Measurements from ENCODE around the gene HYI. TPM values are rescaled to one million over a fixed set of nuclear protein-coding genes. Genes with fewer than 3 reads are reported as not detected.
A peak's percentile ranks its signal among the peaks of the same experiment; 100 is the strongest.
"Not testable (repeated sequence)": the region's sequence is repeated elsewhere in the genome, so short reads cannot be mapped to it uniquely, and the experiment has no call there.

Gene HYI, protein sequence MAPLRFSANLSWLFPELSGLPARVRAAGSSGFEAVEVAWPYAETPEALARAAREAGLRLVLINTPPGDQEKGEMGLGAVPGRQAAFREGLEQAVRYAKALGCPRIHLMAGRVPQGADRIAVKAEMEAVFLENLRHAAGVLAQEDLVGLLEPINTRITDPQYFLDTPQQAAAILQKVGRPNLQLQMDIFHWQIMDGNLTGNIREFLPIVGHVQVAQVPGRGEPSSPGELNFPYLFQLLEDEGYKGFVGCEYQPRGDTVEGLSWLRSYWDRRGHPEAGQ
- total RNA-seq (10 to 100 TPM; 26.9 to 33.1 (median 31.6) TPM), polyA plus RNA-seq (31.1 TPM)
- long read RNA-seq, donor 1, transcript HYI-204 (8 exons, 1,066 nt): major isoform, 9 of 21 reads
- long read RNA-seq, donor 1, partial matches to known transcripts: 3 of 21 reads
- long read RNA-seq, donor 1, other reads (novel, unspliced or antisense): 3 of 21 reads
- long read RNA-seq, donor 2, transcript HYI-204 (8 exons, 1,066 nt): minor isoform, 5 of 18 reads
- long read RNA-seq, donor 2, transcript HYI-201 (8 exons, 1,265 nt): major isoform, 8 of 18 reads
- long read RNA-seq, donor 2, partial matches to known transcripts: 2 of 18 reads
- long read RNA-seq, donor 2, other reads (novel, unspliced or antisense): 1 of 18 reads
- long read RNA-seq, donor 3, transcript HYI-201 (8 exons, 1,265 nt): major isoform, 6 of 33 reads
- long read RNA-seq, donor 3, transcript HYI-204 (8 exons, 1,066 nt): minor isoform, 5 of 33 reads
- long read RNA-seq, donor 3, partial matches to known transcripts: 4 of 33 reads
- long read RNA-seq, donor 3, other reads (novel, unspliced or antisense): 15 of 33 reads
- long read RNA-seq, donor 4, partial matches to known transcripts: 5 of 22 reads
- long read RNA-seq, donor 4, other reads (novel, unspliced or antisense): 8 of 22 reads

DNA sequence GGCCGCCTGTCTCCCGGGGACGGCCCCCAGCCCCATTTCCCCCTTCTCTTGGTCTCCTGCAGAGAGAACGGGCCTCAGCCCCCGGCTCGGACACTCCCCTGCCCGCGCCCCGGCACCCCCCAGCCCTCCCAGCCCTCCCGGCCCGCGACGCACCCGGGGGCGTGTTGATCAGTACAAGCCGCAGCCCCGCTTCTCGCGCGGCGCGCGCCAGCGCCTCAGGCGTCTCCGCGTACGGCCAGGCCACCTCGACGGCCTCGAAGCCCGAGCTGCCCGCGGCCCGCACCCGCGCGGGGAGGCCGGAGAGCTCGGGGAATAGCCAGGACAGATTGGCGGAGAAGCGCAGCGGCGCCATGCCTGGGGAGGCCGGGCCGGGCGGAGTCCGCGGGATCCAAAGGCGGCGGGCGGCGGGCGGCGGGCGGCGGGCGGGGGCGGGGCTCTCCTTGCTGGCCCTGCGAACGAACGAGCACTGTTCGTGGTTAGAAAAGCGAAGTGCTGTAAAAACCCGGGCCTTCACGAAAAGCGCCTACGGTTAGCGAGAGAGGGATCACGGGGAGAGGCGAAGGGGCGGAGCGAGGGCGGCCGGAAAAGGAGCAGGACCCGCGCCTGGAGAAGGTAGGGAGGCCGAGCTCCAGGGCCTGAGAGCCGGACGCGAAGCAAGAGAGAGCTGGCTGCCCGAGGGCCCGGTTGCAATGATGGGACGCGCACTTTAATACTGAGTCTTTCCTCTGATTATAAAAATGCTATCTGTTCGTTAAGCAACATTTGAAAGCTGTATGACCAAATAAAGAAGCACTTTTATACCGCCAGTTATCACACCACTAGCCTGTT lies at the start of gene HYI:
HYI (minus strand) TSS at position 490 of the 828 bp plus-strand sequence; CDS start at position 352, 138 bp downstream.
- peaks cover 4% of the 10 kb centered on the region for H3K4me1 ChIP-seq (ENCODE audit: control insufficient read depth, insufficient read depth, low read length)
- H3K9me3 ChIP-seq (ENCODE audit: control insufficient read depth, low read length): no peaks in the 10 kb centered on the region
- under 1% methylated on average over 87 of the region's 87 CpGs for WGBS
- peak within 1 kb of the TSS; percentile 82 for H3K4me3 ChIP-seq (ENCODE audit: low read length)
- ATAC-seq: peak; percentile 74 to 81
- peak; percentile 86 to 95 (median 94) for DNase-seq
- peak within 1 kb of the TSS; percentile 92 for H3K27ac ChIP-seq (ENCODE audit: low read length)
- H3K27me3 ChIP-seq (ENCODE audit: control insufficient read depth, insufficient read depth): no peaks in the 10 kb centered on the region
- intact Hi-C loops (cut with DNase I): no loop called here

DNA sequence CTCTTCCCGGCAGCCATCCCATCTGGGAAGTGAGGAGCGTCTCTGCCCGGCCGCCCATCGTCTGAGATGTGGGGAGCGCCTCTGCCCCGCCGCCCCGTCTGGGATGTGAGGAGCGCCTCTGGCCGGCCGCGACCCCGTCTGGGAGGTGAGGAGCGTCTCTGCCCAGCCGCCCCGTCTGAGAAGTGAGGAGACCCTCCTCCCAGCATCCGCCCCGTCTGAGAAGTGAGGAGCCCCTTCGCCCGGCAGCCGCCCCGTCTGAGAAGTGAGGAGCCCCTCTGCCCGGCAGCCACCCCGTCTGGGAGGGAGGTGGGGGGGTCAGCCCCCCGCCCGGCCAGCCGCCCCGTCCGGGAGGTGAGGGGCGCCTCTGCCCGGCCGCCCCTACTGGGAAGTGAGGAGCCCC lies 48.1 kb upstream of the HYI start:
- H3K27ac ChIP-seq (ENCODE audit: low read length); intact Hi-C loops (cut with DNase I); H3K4me3 ChIP-seq (ENCODE audit: low read length); H3K4me1 ChIP-seq (ENCODE audit: control insufficient read depth, insufficient read depth, low read length); H3K27me3 ChIP-seq (ENCODE audit: control insufficient read depth, insufficient read depth); DNase-seq; H3K9me3 ChIP-seq (ENCODE audit: control insufficient read depth, low read length); ATAC-seq: not testable (repeated sequence)
- 97% methylated on average over 17 of the region's 33 CpGs for WGBS

DNA sequence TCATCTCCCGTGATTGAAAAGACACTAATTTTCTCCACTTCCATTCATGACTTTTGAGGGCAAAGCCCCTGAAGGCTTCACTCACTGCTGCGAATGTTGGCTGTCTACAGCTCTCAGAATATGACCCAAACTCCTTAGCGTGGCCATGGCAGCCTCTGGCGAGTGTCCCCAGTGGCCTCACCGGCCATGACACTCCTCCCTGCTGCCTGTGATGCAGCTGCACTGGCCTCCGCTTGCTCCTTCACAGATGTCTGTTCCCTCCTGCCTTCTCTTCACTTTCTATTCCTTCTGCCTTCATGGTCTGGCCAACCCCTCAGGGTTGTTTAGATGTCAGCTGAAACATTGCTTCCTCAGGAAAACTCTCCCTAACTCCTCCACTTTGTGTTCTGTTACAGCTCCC lies 46.2 kb upstream of the HYI start:
- intact Hi-C loops (cut with DNase I): no loop called here
- H3K4me3 ChIP-seq (ENCODE audit: low read length): no peak overlapping the region
- DNase-seq: no peak

DNA sequence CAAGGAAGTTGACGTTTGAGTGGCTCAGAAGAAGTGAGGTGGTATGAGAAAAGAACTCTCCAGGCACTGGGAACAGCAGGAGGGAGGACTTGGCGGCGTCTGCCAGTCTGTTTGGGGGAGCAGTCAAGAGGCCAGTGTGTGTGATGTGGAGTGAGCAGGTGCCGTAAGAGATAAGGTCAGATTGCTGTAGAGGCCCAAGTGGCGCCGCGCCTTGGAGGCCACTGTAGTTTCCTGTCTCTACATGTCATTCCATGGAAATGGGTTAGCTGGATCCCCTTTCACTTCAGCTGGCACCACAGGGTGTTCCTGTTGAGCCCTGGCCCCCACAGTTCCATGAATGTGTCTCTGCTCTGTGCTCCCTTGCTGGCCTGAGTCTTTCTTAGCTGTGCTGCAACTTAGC lies 41.5 kb upstream of the HYI start:
- 93% methylated on average over 7 of the region's 7 CpGs for WGBS
- Histone ChIP-seq H3K4me3 (ENCODE audit: low read length) (no peak overlapping the region), H3K9me3 (ENCODE audit: control insufficient read depth, low read length) (no peaks in the 10 kb centered on the region), H3K4me1 (ENCODE audit: control insufficient read depth, insufficient read depth, low read length) (no peaks in the 10 kb centered on the region), H3K27ac (ENCODE audit: low read length) (no peak overlapping the region), H3K27me3 (ENCODE audit: control insufficient read depth, insufficient read depth) (no peaks in the 10 kb centered on the region)
- ATAC-seq: no peak
- intact Hi-C loops (cut with DNase I): no loop called here
- no peak for DNase-seq

More for the DNA sequence above, 46.2 kb upstream of the HYI start:
- ATAC-seq: no peak
- WGBS: 75% methylated on average over 6 of the region's 6 CpGs
- Histone ChIP-seq H3K9me3 (ENCODE audit: control insufficient read depth, low read length) (no peaks in the 10 kb centered on the region), H3K27me3 (ENCODE audit: control insufficient read depth, insufficient read depth) (no peaks in the 10 kb centered on the region), H3K4me1 (ENCODE audit: control insufficient read depth, insufficient read depth, low read length) (no peaks in the 10 kb centered on the region), H3K27ac (ENCODE audit: low read length) (no peak overlapping the region)

DNA sequence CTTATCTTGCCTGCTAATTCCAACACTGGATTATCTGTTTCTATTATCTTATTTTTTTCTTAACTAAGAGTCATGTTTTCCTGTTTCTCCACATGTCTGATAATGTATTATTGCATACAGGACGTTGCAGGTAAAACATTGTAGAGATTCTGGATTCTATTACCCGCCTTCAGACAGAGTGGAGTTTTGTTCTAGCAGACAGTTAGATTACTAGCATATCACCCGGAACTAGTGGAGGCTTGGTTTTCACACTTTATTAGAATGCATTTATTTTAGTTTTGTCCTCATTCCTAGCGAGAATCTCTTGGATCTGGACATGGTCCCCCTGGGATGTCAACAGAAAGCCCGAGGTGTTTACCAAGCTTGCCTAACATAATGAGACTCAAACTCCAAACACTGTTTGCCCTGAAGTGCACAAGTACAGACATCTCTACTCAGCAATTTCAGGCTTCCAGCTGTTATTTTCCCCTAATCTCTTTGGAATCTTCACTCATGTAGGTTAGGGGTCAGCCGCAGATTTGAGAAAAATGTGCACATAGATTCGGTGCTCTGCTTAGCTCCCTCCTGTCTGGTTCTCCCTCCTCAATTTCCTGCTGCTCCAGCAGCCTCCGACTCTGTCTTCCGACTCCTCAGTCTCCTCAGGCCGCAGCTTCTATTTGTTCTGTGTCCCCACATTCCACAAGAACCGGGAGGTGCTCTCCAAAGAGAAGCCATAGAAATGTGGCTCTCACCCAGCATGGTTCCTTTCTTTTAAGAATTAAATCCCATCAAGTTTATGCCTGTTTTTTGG lies 40.1 kb upstream of the HYI start:
- intact Hi-C loops (cut with DNase I): no loop called here
- DNase-seq: no peak
- WGBS: 41% methylated on average over 11 of the region's 11 CpGs
- Histone ChIP-seq H3K4me3 (ENCODE audit: low read length) (no peak overlapping the region), H3K27me3 (ENCODE audit: control insufficient read depth, insufficient read depth) (no peaks in the 10 kb centered on the region), H3K4me1 (ENCODE audit: control insufficient read depth, insufficient read depth, low read length) (no peaks in the 10 kb centered on the region), H3K27ac (ENCODE audit: low read length) (no peak overlapping the region), H3K9me3 (ENCODE audit: control insufficient read depth, low read length) (no peaks in the 10 kb centered on the region)
- no peak for ATAC-seq

DNA sequence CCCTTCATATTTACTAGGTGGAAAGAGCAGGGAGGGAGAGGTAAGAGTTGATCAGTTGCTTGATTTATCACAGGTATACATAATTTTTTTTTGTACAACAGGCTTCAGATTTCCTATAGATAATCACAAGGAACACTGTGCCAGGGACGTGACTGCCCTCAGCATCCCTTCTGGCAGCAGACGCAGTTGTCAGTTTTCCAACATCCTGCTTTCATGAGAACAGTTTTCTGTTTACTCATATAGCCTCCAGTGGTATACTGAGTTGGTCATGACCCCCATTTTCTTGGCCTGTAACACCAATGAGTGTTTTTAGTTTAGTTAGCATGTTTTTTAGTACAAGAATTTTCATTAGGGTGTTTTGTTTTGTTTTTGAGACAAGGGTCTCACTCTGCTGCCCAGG lies 39.1 kb upstream of the HYI start:
- Histone ChIP-seq H3K27me3 (ENCODE audit: control insufficient read depth, insufficient read depth) (no peaks in the 10 kb centered on the region), H3K4me3 (ENCODE audit: low read length) (no peak overlapping the region), H3K4me1 (ENCODE audit: control insufficient read depth, insufficient read depth, low read length) (no peaks in the 10 kb centered on the region), H3K27ac (ENCODE audit: low read length) (no peak overlapping the region), H3K9me3 (ENCODE audit: control insufficient read depth, low read length) (no peaks in the 10 kb centered on the region)
- intact Hi-C loops (cut with DNase I): no loop called here
- ATAC-seq (no peak), DNase-seq (no peak)
- WGBS: 56% methylated on average over 2 of the region's 2 CpGs

DNA sequence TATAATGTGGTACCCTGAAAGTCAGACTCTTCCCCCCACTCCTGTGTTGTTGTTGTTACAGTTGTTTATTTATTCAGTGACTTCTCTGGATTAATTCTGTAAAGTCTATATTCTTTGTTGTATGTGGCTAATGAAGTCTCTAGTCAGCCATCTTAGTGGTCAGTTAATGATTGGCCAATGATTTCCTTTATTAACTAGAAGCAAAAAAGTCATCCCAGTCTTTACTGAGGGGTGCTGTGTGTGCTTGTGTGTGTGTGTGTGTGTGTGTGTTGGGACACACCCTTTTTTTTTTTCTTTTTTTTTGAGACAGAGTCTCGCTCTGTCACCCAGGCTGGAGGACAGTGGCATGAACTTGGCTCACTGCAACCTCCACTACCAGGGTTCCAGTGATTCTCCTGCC lies 37.3 kb upstream of the HYI start:
- WGBS: 91% methylated on average over 1 of the region's 1 CpG
- ATAC-seq: no peak
- H3K9me3 ChIP-seq (ENCODE audit: control insufficient read depth, low read length): no peaks in the 10 kb centered on the region

DNA sequence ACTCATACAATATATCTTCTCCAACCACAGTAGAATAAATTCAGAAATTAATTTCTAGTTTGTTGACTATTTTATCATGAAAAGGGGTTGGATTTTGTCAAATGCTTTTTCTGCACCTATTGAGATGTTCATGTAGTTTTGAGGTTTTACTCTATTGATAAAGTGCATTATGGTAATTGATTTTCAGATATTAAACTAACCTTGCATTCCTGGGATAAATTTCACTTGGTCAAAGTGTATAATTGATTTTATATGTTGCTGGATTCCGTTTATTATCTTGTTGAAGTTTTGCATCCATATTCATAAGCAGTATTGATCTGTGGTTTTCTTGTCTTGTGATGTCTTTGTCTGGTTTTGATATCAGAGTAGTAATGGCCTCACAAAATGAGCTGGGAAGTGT lies 34.4 kb upstream of the HYI start:
- ATAC-seq (no peak), DNase-seq (no peak)
- Histone ChIP-seq H3K27ac (ENCODE audit: low read length) (no peak overlapping the region), H3K27me3 (ENCODE audit: control insufficient read depth, insufficient read depth) (no peaks in the 10 kb centered on the region), H3K4me1 (ENCODE audit: control insufficient read depth, insufficient read depth, low read length) (no peaks in the 10 kb centered on the region), H3K4me3 (ENCODE audit: low read length) (no peak overlapping the region), H3K9me3 (ENCODE audit: control insufficient read depth, low read length) (no peaks in the 10 kb centered on the region)
- WGBS: 76% methylated on average over 1 of the region's 1 CpG
- intact Hi-C loops (cut with DNase I): no loop called here

More for the DNA sequence above, 37.3 kb upstream of the HYI start:
- H3K27me3 ChIP-seq (ENCODE audit: control insufficient read depth, insufficient read depth): no peaks in the 10 kb centered on the region
- H3K4me3 ChIP-seq (ENCODE audit: low read length): no peak overlapping the region
- intact Hi-C loops (cut with DNase I): no loop called here
- no peak for DNase-seq
- no peaks in the 10 kb centered on the region for H3K4me1 ChIP-seq (ENCODE audit: control insufficient read depth, insufficient read depth, low read length)
- no peak overlapping the region for H3K27ac ChIP-seq (ENCODE audit: low read length)

DNA sequence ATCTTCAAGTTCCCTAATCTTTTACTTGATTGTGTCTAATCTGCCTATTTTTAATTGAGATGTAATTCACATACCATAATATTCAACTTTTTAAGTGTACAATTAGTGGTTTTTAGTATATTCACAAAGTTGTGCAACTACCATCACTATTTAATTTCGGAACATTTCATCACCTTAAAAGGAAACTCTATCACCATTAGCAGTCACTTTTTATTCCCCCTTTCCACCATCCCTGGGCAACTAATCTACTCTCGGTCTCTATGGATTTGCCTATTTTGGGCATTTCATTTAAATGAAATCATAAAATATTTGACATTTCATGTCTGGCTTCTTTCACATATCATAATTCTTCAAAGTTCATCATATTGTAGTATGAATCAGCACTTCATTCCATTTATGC lies 30.6 kb upstream of the HYI start:
- WGBS: 84% methylated on average over 2 of the region's 2 CpGs
- no peaks in the 10 kb centered on the region for H3K27me3 ChIP-seq (ENCODE audit: control insufficient read depth, insufficient read depth)
- DNase-seq (no peak), ATAC-seq (no peak)
- intact Hi-C loops (cut with DNase I): no loop called here
- no peaks in the 10 kb centered on the region for H3K4me1 ChIP-seq (ENCODE audit: control insufficient read depth, insufficient read depth, low read length)
- no peaks in the 10 kb centered on the region for H3K9me3 ChIP-seq (ENCODE audit: control insufficient read depth, low read length)
- H3K27ac ChIP-seq (ENCODE audit: low read length): no peak overlapping the region
- no peak overlapping the region for H3K4me3 ChIP-seq (ENCODE audit: low read length)

DNA sequence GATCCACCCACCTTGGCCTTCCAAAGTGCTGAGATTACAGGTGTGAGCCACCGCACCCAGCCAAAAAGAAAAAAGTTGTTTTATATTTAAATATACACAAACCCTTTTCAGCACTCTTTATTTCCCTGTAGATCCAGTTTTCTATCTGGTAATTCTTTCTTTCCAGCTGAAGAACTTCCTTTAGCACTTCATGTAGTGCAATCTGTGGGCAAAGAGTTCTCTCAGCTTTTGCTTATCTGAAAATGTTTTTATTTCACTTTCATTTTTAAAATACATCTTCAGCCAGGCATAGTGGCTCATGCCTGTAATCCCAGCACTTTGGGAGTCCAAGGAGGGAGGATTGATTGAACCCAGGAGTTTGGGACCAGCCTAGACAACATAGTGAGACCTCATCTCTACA lies 28.5 kb upstream of the HYI start:
- intact Hi-C loops (cut with DNase I): no loop called here
- Histone ChIP-seq H3K4me3 (ENCODE audit: low read length) (no peak overlapping the region), H3K4me1 (ENCODE audit: control insufficient read depth, insufficient read depth, low read length) (no peaks in the 10 kb centered on the region), H3K9me3 (ENCODE audit: control insufficient read depth, low read length) (no peaks in the 10 kb centered on the region), H3K27ac (ENCODE audit: low read length) (no peak overlapping the region), H3K27me3 (ENCODE audit: control insufficient read depth, insufficient read depth) (no peaks in the 10 kb centered on the region)
- WGBS: 85% methylated on average over 1 of the region's 1 CpG
- DNase-seq: no peak
- ATAC-seq: no peak
